Lower lobe of right lung (tissue), 2 donors: Measurements from ENCODE around the gene FN3KRP. TPM values are rescaled to one million over a fixed set of nuclear protein-coding genes. Genes with fewer than 3 reads are reported as not detected.
A peak's percentile ranks its signal among the peaks of the same experiment; 100 is the strongest.

Experiments
- ATAC-seq, 2 donors: fragments of 200-7000 bp; cut with Tn5 transposase; one replicate each; pipeline ENCODE4 v1.9.1; 2020 to 2022; ENCODE audit warnings: mild to moderate bottlenecking in 2 of 2, moderate library complexity in 2 of 2
- DNase-seq: peaks from one replicate; pipeline ENCODE4 v3.0.0-alpha.2; 2020
- H3K27ac ChIP-seq: fragments of 200-600 bp; one replicate; pipeline ENCODE4 v1.8.0; 2022
- H3K27me3 ChIP-seq: fragments of 200-600 bp; one replicate; pipeline ENCODE4 v1.8.0; 2022; ENCODE audit warnings: low read depth
- H3K36me3 ChIP-seq: fragments of 200-600 bp; one replicate; pipeline ENCODE4 v1.8.0; 2022; ENCODE audit warnings: mild to moderate bottlenecking
- H3K4me1 ChIP-seq: fragments of 200-600 bp; one replicate; pipeline ENCODE4 v1.8.0; 2022
- H3K4me3 ChIP-seq: fragments of 200-600 bp; one replicate; pipeline ENCODE4 v1.8.0; 2022; ENCODE audit warnings: mild to moderate bottlenecking
- H3K9me3 ChIP-seq: fragments of 200-600 bp; one replicate; pipeline ENCODE4 v1.8.0; 2022
- intact Hi-C: fragments of 100-400 bp; cut with DNase I; formaldehyde crosslinking; loops from one replicate; pipeline ENCODE4 v1.11.0; 2022
- total RNA-seq: library from RNA; stranded (reverse); fragmentation: NEBNext Ultra II Directional; extraction: Animal tissue kit (Norgen Biotek cat#: 25700); gene quantifications from one replicate; pipeline ENCODE4 v1.2.1, GENCODE V29; 2021
- TF ChIP-seq, protein P1 (sequence below): fragments of 200-600 bp; IDR thresholded peaks from one replicate; pipeline ENCODE4 v1.8.0; 2022; ENCODE audit warnings: antibody characterized with exemption, mild to moderate bottlenecking
- donor health status: DM: no; HTN: yes; CAD: no; lungs with severe emphysema.

The FN3KRP gene
- total RNA-seq, 1 donor from 2014 or later, result 28.1 TPM

DNA sequence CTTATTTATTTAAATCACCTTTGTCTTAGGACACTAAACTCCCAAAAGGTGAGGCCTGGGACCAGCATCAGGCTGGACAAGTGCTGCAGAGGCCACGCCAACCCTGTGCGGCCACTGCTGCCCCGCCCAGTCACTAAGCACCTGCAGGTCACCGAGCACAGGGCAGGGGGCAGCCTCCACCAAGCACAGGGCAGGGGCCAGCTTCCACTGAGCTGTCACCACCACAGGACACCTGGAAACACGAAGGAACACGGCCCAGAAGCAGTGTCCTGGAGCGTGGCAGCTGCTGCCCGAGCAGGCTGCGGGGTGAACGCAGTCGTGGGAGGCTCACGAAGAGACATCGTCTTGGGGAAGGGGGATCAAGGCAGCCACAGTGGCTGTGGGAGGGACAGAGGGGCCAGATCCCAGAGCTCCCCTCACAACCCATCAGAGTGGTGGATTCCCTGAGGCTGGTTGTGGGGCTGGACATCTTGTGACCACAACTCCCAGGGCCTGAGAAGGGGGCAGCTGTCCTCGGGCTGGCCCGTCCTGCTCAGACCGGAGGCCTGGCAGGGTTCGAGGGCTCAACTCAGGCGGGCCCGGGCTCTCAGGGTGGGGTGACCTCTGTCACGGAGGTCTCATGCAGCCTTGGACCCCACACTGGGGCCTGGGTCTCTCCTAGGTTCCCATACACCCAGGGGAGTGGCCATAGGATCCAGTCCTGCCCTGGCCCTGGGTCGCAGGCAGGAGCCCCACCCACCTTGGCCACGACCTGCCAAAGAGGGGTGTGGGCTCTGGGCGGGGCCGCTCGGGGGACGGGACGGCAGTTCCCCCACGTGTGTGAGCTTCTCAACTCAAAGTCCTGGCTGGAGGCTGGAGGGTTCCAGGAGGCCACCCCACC lies 36.7 kb upstream of the FN3KRP start:
- Histone ChIP-seq H3K27me3 (no peaks in the 10 kb centered on the region), H3K9me3 (peaks cover 9% of the 10 kb centered on the region), H3K36me3 (no peaks in the 10 kb centered on the region), H3K4me1 (no peaks in the 10 kb centered on the region), H3K27ac (no peak overlapping the region), H3K4me3 (no peak overlapping the region)
- TF ChIP-seq, protein P1, sequence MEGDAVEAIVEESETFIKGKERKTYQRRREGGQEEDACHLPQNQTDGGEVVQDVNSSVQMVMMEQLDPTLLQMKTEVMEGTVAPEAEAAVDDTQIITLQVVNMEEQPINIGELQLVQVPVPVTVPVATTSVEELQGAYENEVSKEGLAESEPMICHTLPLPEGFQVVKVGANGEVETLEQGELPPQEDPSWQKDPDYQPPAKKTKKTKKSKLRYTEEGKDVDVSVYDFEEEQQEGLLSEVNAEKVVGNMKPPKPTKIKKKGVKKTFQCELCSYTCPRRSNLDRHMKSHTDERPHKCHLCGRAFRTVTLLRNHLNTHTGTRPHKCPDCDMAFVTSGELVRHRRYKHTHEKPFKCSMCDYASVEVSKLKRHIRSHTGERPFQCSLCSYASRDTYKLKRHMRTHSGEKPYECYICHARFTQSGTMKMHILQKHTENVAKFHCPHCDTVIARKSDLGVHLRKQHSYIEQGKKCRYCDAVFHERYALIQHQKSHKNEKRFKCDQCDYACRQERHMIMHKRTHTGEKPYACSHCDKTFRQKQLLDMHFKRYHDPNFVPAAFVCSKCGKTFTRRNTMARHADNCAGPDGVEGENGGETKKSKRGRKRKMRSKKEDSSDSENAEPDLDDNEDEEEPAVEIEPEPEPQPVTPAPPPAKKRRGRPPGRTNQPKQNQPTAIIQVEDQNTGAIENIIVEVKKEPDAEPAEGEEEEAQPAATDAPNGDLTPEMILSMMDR, result no peak
- intact Hi-C loops, result no loop called here
- DNase-seq (no peak), ATAC-seq (peak; percentile 20 to 25)

DNA sequence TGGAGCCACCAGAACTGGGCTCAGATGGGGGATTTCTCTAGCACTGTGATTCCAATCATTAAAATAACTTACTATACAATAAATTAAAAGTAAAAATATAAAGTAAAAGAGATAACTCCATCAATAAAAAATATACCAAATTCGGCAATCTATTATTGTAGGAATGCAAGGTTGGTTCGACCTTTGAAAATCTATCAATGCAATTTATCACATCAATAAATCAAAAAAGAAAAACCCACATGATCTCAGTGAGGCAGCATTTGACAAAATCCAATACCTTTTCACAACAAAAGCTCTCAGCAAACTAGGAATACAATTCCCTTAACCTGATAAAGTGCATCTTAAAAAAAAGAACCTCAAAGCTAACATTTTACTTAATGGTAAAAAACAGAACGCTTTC lies 35.0 kb upstream of the FN3KRP start:
- DNase-seq, result no peak
- intact Hi-C loops, result no loop called here
- TF ChIP-seq, protein P1, result no peak
- ATAC-seq, result no peak
- no peaks in the 10 kb centered on the region for H3K4me1 ChIP-seq
- no peak overlapping the region for H3K27ac ChIP-seq
- H3K27me3 ChIP-seq, result no peaks in the 10 kb centered on the region
- no peak overlapping the region for H3K4me3 ChIP-seq
- H3K9me3 ChIP-seq, result peaks cover 9% of the 10 kb centered on the region
- H3K36me3 ChIP-seq, result no peaks in the 10 kb centered on the region

DNA sequence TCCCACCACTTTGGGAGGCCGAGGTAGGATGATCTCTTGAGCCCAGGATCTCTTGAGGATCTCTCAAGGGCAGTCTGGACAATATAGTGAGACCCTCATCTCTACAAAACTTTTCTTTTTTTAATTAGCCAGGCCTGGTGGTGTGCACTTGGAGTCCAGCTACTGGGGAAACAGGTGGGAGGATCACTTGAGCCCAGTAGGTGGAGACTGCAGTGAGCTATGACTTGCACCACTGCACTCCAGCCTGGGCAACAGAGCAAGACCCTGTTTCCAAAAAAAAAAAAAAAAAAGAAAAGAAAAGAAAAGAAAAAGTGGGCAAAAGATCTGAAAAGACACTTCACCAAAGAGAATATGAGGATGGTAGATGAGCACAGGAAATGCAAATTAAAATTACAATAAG lies 33.0 kb upstream of the FN3KRP start:
- TF ChIP-seq, protein P1, result no peak
- DNase-seq, result no peak
- no peak overlapping the region for H3K4me3 ChIP-seq
- no peaks in the 10 kb centered on the region for H3K4me1 ChIP-seq
- no peak overlapping the region for H3K27ac ChIP-seq
- intact Hi-C loops, result no loop called here
- no peaks in the 10 kb centered on the region for H3K27me3 ChIP-seq
- H3K36me3 ChIP-seq, result no peaks in the 10 kb centered on the region
- peaks cover 9% of the 10 kb centered on the region for H3K9me3 ChIP-seq
- ATAC-seq, result no peak

DNA sequence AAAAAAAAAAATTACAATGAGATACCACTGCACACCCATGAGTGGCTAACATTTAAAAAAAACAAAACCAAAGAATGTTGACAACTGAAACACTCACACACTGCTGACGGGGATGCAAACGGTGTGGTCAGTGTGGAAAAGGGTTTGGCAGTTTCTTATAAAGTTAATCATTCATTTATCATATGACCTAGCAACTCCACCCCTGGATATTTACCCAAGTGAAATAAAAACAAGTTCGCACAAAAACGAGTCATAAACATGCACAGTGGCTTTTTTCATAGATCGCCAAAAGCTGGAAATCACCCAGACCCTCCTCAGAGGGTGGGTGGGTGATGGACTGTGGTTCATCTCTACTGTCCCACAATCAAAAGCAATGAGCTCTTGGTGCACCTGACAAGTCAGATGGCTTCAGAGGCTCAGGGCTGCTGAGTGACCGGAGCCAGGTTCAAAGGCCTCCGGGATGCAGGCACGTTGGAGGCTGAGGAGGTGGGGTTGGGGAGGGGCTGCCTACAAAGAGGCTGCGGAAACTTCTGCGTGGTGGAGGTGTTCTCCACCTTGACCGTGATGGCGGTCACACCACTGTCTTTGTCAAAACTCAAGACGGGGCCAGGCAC lies 32.2 kb upstream of the FN3KRP start:
- H3K36me3 ChIP-seq, result no peaks in the 10 kb centered on the region
- H3K9me3 ChIP-seq, result peaks cover 9% of the 10 kb centered on the region
- H3K4me3 ChIP-seq, result no peak overlapping the region
- no peaks in the 10 kb centered on the region for H3K4me1 ChIP-seq
- DNase-seq (no peak), ATAC-seq (peak; percentile 54 to 65)
- TF ChIP-seq, protein P1, result no peak
- intact Hi-C loops, result no loop called here
- no peaks in the 10 kb centered on the region for H3K27me3 ChIP-seq
- no peak overlapping the region for H3K27ac ChIP-seq

DNA sequence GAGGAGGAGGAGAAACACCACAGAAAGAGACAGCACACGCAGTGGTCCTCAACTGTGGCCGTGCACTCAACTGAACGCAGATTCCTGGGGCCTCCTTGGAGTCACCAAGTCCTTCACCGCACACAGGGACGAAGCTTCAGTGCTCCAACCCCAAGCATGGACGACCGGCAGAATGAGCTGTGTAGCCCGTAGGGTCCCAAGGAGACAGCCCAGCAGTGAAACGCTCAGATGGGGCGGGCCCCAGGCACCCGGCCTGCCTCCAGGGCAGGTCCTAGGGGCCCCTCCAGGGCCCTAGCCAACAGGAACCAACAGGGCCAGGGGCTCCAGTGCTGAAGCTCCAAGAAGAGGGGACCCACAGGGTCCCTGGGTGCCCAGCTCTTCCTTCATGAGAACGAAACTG lies 31.2 kb upstream of the FN3KRP start:
- no peaks in the 10 kb centered on the region for H3K27me3 ChIP-seq
- H3K9me3 ChIP-seq, result peaks cover 9% of the 10 kb centered on the region
- no peak overlapping the region for H3K4me3 ChIP-seq
- ATAC-seq (peak; percentile 31 to 38), DNase-seq (no peak)
- intact Hi-C loops, result no loop called here
- H3K4me1 ChIP-seq, result no peaks in the 10 kb centered on the region
- H3K36me3 ChIP-seq, result no peaks in the 10 kb centered on the region
- TF ChIP-seq, protein P1, result no peak
- no peak overlapping the region for H3K27ac ChIP-seq
